PC-9 (cell line): Measurements from ENCODE around the gene LAMA2. TPM values are rescaled to one million over a fixed set of nuclear protein-coding genes. Genes with fewer than 3 reads are reported as not detected.

Source experiments
- BruUV-seq: library from RNA; stranded (reverse); fragments of 400-500 nt; replicated peaks from 2 replicates; lab custom pipeline; 2021; lab: Mats Ljungman, UMichigan
- CTCF ChIA-PET: fragments of 300-600 bp; sonication (Branson Sonifier 250); formaldehyde crosslinking; loops from one replicate; lab custom pipeline; 2022; ENCODE audit warnings: antibody characterized with exemption; lab: Charles Lee
- POLR2A ChIA-PET: fragments of 300-600 bp; sonication (Branson Sonifier 250); formaldehyde crosslinking; loops from one replicate; lab custom pipeline; 2022; ENCODE audit warnings: antibody characterized with exemption; ENCODE audit not compliant: unreplicated experiment; lab: Charles Lee
- DNase-seq, 2 experiments: peaks; one replicate each; pipeline versions ENCODE4 v3.0.0 to v3.0.0-alpha.2; 2015 to 2022; ENCODE audit warnings: mixed read lengths in 1 of 2
- H2AFZ ChIP-seq: fragments of 200-600 bp; sonication (generic); 2 replicates; pipeline ENCODE4 v1.8.1; 2017; ENCODE audit warnings: antibody characterized with exemption
- H3F3A ChIP-seq: fragments of 200-600 bp; sonication (generic); 2 replicates; pipeline ENCODE4 v1.8.1; 2017; ENCODE audit warnings: antibody characterized with exemption, mild to moderate bottlenecking, low read depth; ENCODE audit not compliant: insufficient read depth
- H3K27ac ChIP-seq: fragments of 200-600 bp; sonication (generic); 2 replicates; pipeline ENCODE4 v1.6.1; 2016; ENCODE audit warnings: mixed run types
- H3K27me3 ChIP-seq: fragments of 200-600 bp; sonication (generic); 2 replicates; pipeline ENCODE4 v1.6.1; 2016; ENCODE audit warnings: low read depth, mixed run types; ENCODE audit not compliant: insufficient read depth
- H3K36me3 ChIP-seq: fragments of 200-600 bp; sonication (generic); 2 replicates; pipeline ENCODE4 v1.6.1; 2016; ENCODE audit warnings: low read depth, mixed run types
- H3K4me1 ChIP-seq: fragments of 200-600 bp; sonication (generic); replicated peaks from 2 replicates; pipeline ENCODE4 v1.6.1; 2016; ENCODE audit warnings: mixed run types; ENCODE audit not compliant: insufficient read depth
- H3K4me2 ChIP-seq: fragments of 200-600 bp; sonication (generic); 2 replicates; pipeline ENCODE4 v1.6.1; 2017; ENCODE audit warnings: mixed run types
- H3K4me3 ChIP-seq: fragments of 200-600 bp; sonication (generic); 2 replicates; pipeline ENCODE4 v1.6.1; 2016; ENCODE audit warnings: mixed run types
- H3K79me2 ChIP-seq: fragments of 200-600 bp; sonication (generic); 2 replicates; pipeline ENCODE4 v1.6.1; 2017; ENCODE audit warnings: low read depth, mixed run types
- H3K9me2 ChIP-seq: fragments of 200-600 bp; sonication (generic); 2 replicates; pipeline ENCODE4 v1.8.1; 2017; ENCODE audit warnings: mild to moderate bottlenecking; ENCODE audit not compliant: insufficient read depth
- H3K9me3 ChIP-seq: fragments of 200-600 bp; sonication (generic); 2 replicates; pipeline ENCODE4 v1.8.1; 2016; ENCODE audit warnings: low read depth; ENCODE audit not compliant: insufficient read depth
- H4K20me1 ChIP-seq: fragments of 200-600 bp; sonication (generic); 2 replicates; pipeline ENCODE4 v1.8.1; 2017; ENCODE audit not compliant: insufficient read depth
- CTCF ChIP-seq: fragments of 200-600 bp; sonication (generic); conservative IDR thresholded peaks from 2 replicates; pipeline ENCODE4 v1.6.1; 2017; ENCODE audit warnings: mixed run types, antibody characterized with exemption, mild to moderate bottlenecking, moderate library complexity
- EZH2 ChIP-seq: fragments of 200-600 bp; sonication (generic); IDR thresholded peaks from 2 replicates; pipeline ENCODE4 v1.8.0; 2017; ENCODE audit warnings: antibody characterized with exemption, low read depth
- intact Hi-C: fragments of 100-400 bp; cut with micrococcal nuclease; formaldehyde crosslinking; loops from one replicate; pipeline ENCODE4 v1.10.0; 2022; ENCODE audit not compliant: unreplicated experiment
- total RNA-seq: library from RNA; stranded (reverse); gene quantifications from 2 replicates; pipeline ENCODE4 v1.2.3, GENCODE V29; 2021

The LAMA2 gene
- total RNA-seq, 1 experiment from 2014 or later: 2.8 TPM

DNA sequence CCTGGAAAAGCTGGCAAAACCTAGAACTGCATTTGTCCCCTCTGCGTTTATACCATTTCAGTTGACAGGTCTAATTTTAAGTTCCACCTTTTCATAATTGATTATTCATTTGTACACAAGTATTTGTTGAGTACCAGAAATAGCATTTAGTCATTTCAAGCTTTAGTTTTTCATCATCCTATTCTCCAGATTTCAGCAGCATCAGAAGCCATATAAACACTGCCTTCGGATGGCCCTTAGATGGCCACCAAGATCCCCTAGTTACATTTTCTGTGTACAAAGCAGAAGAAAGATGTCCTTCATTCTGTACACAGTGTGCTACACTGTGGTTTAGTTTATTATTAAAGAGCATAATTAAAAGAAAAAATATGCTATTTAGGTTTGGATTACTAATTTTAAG, 131.4 kb downstream of the LAMA2 start:
- H3K79me2 ChIP-seq: no peaks in the 10 kb centered on the region
- no peaks in the 10 kb centered on the region for H4K20me1 ChIP-seq
- H3K27me3 ChIP-seq: no peaks in the 10 kb centered on the region
- ChIA-PET POLR2A (interaction anchor here (0.6 kb wide), 1 partner anchor 617 kb away, joined by 5 read pairs; no protein-coding TSS in a partner anchor), CTCF (no interaction called here)
- intact Hi-C loops: no loop called here
- no peak overlapping the region for H2AFZ ChIP-seq
- H3K4me3 ChIP-seq: no peak overlapping the region
- no peaks in the 10 kb centered on the region for H3K4me1 ChIP-seq
- no TSS peak for BruUV-seq
- no peaks in the 10 kb centered on the region for H3K9me3 ChIP-seq
- no peak overlapping the region for H3K27ac ChIP-seq
- H3K36me3 ChIP-seq: no peaks in the 10 kb centered on the region
- TF ChIP-seq EZH2 (no peak), CTCF (no peak)
- no peaks in the 10 kb centered on the region for H3K9me2 ChIP-seq
- H3F3A ChIP-seq: no peaks in the 10 kb centered on the region
- no peak for DNase-seq
- H3K4me2 ChIP-seq: no peak overlapping the region

DNA sequence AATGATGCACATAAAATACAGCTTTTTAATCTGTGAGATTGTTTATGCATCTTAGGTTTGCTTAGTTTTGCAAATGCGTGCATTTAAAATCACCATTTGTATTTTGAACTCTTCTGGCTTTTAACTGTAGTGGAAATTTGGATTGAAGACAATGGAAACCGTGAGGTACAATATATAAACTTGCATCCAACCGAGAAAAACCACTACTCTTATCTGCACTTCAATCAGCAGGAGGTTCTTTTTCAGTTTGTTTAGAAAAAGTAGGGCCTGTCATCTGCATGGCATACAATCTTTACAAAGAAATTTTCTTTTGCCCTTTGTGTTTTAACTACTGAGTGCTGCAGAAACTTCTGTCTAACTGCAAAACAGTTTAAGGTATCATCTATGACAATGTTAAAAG, 132.8 kb downstream of the LAMA2 start:
- no TSS peak for BruUV-seq
- Histone ChIP-seq H3K36me3 (no peaks in the 10 kb centered on the region), H3K4me1 (no peaks in the 10 kb centered on the region), H3K9me3 (no peaks in the 10 kb centered on the region), H3K4me2 (no peak overlapping the region), H3K27ac (no peak overlapping the region), H3F3A (no peaks in the 10 kb centered on the region), H3K4me3 (no peak overlapping the region), H3K27me3 (no peaks in the 10 kb centered on the region), H3K79me2 (no peaks in the 10 kb centered on the region), H3K9me2 (no peaks in the 10 kb centered on the region), H4K20me1 (no peaks in the 10 kb centered on the region), H2AFZ (no peak overlapping the region)
- TF ChIP-seq CTCF (no peak), EZH2 (no peak)
- intact Hi-C loops: no loop called here
- ChIA-PET CTCF (no interaction called here), POLR2A (no interaction called here)
- no peak for DNase-seq

DNA sequence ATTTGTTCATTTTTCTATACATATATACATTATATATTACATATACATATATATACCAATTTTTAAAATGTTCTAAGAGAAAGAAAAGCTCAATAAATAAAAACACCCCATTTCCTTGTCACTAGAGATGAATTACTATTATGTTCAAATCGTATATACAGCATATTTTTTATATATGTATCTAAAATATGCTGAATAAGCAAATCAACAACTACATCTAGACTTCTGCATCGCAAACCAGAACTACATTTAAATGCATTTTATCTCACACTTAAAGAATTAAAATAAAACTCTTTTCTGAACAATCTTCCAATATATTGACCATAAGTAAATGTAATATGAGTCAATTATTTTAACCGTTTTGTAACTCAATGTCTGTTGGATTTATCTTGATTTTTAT, 133.9 kb downstream of the LAMA2 start:
- Histone ChIP-seq H4K20me1 (no peaks in the 10 kb centered on the region), H3F3A (no peaks in the 10 kb centered on the region), H3K4me2 (no peak overlapping the region), H3K27ac (no peak overlapping the region), H3K27me3 (no peaks in the 10 kb centered on the region), H3K4me1 (no peaks in the 10 kb centered on the region), H3K79me2 (no peaks in the 10 kb centered on the region), H2AFZ (no peak overlapping the region), H3K36me3 (no peaks in the 10 kb centered on the region), H3K9me3 (no peaks in the 10 kb centered on the region), H3K9me2 (no peaks in the 10 kb centered on the region), H3K4me3 (no peak overlapping the region)
- DNase-seq: no peak
- intact Hi-C loops: no loop called here
- ChIA-PET CTCF (no interaction called here), POLR2A (no interaction called here)
- no peak for TF ChIP-seq CTCF
- no peak for TF ChIP-seq EZH2
- BruUV-seq: no TSS peak
